ENCODE data around the gene TMEM37. TPM values are rescaled to one million over a fixed set of nuclear protein-coding genes. Genes with fewer than 3 reads are reported as not detected.

Gene TMEM37
- total and polyA plus RNA-seq, 4 donors = 17.6 to 125 (median 37.4) TPM

- no peak for DNase-seq (ENCODE audit: low spot score)
- no peak for TF ChIP-seq YY1 (IDR thresholded peaks at IDR 0.05)
- peak in 1 of 2 donors; percentile 31 for TF ChIP-seq JUND (IDR thresholded peaks at IDR 0.05)
- no peak for TF ChIP-seq GABPA (IDR thresholded peaks at IDR 0.05 in 1 of 2, conservative IDR thresholded peaks at IDR 0.05 in 1 of 2)
- 87% methylated on average over 7 of the region's 7 CpGs for WGBS
- Histone ChIP-seq H3K27me3 (ENCODE audit: control insufficient read depth in 4 of 4, insufficient read depth in 4 of 4, low read length in 3 of 4) (no peaks in the 10 kb centered on the region), H3K9ac (ENCODE audit: low read depth in 1 of 2, low read length in 2 of 2) (no peak overlapping the region), H3K36me3 (ENCODE audit: control insufficient read depth in 4 of 4, insufficient read depth in 3 of 4, low read depth in 1 of 4, low read length in 3 of 4) (peaks cover 0 to 14% (median 8%) of the 10 kb centered on the region in 4 donors), H3K9me3 (ENCODE audit: control insufficient read depth in 4 of 4, low read length in 3 of 4) (no peaks in the 10 kb centered on the region), H3K27ac (ENCODE audit: low read depth in 1 of 2, low read length in 2 of 2) (no peak overlapping the region), H3K4me1 (ENCODE audit: control insufficient read depth in 4 of 4, insufficient read depth in 4 of 4, low read length in 3 of 4) (peaks cover 7 to 14% (median 11%) of the 10 kb centered on the region in 4 donors), H3K4me3 (ENCODE audit: low read depth in 1 of 3, low read length in 3 of 3) (no peak overlapping the region)
Measured at GRCh38 chr2:119442226-119442619, 10.6 kb downstream of the TMEM37 start.

- Histone ChIP-seq H3K9me3 (ENCODE audit: control insufficient read depth in 4 of 4, low read length in 3 of 4) (no peaks in the 10 kb centered on the region), H3K27me3 (ENCODE audit: control insufficient read depth in 4 of 4, insufficient read depth in 4 of 4, low read length in 3 of 4) (no peaks in the 10 kb centered on the region), H3K27ac (ENCODE audit: low read depth in 1 of 2, low read length in 2 of 2) (no peak overlapping the region), H3K9ac (ENCODE audit: low read depth in 1 of 2, low read length in 2 of 2) (no peak overlapping the region), H3K36me3 (ENCODE audit: control insufficient read depth in 4 of 4, insufficient read depth in 3 of 4, low read depth in 1 of 4, low read length in 3 of 4) (peaks cover 0 to 11% (median 8%) of the 10 kb centered on the region in 4 donors), H3K4me1 (ENCODE audit: control insufficient read depth in 4 of 4, insufficient read depth in 4 of 4, low read length in 3 of 4) (peaks cover under 1 to 8% (median 5%) of the 10 kb centered on the region in 4 donors), H3K4me3 (ENCODE audit: low read depth in 1 of 3, low read length in 3 of 3) (no peak overlapping the region)
- TF ChIP-seq RAD21 (IDR thresholded peaks at IDR 0.05) = no peak
- no peak for TF ChIP-seq RXRA (IDR thresholded peaks at IDR 0.05)
- no peak for TF ChIP-seq SP1 (IDR thresholded peaks at IDR 0.05)
- no peak for DNase-seq (ENCODE audit: low spot score)
- WGBS = 87% methylated on average over 11 of the region's 11 CpGs
Measured at GRCh38 chr2:119442850-119443249, 11.2 kb downstream of the TMEM37 start.

GRCh38 chr2:119446037-119446436 lies 14.4 kb downstream of the TMEM37 start:
- DNase-seq (ENCODE audit: low spot score) = no peak
- no peak overlapping the region for H3K9ac ChIP-seq (ENCODE audit: low read depth in 1 of 2, low read length in 2 of 2)
- 80% methylated on average over 9 of the region's 9 CpGs for WGBS
- no peak for TF ChIP-seq RXRA (IDR thresholded peaks at IDR 0.05)
- no peak overlapping the region for H3K27ac ChIP-seq (ENCODE audit: low read depth in 1 of 2, low read length in 2 of 2)
- no peaks in the 10 kb centered on the region for H3K27me3 ChIP-seq (ENCODE audit: control insufficient read depth in 4 of 4, insufficient read depth in 4 of 4, low read length in 3 of 4)
- no peak overlapping the region for H3K4me3 ChIP-seq (ENCODE audit: low read depth in 1 of 3, low read length in 3 of 3)
- H3K4me1 ChIP-seq (ENCODE audit: control insufficient read depth in 4 of 4, insufficient read depth in 4 of 4, low read length in 3 of 4) = no peaks in the 10 kb centered on the region
- no peaks in the 10 kb centered on the region for H3K36me3 ChIP-seq (ENCODE audit: control insufficient read depth in 4 of 4, insufficient read depth in 3 of 4, low read depth in 1 of 4, low read length in 3 of 4)
- no peaks in the 10 kb centered on the region for H3K9me3 ChIP-seq (ENCODE audit: control insufficient read depth in 4 of 4, low read length in 3 of 4)

GRCh38 chr2:119448427-119449141 lies 16.9 kb downstream of the TMEM37 start:
- WGBS = 79% methylated on average over 9 of the region's 9 CpGs
- no peak for TF ChIP-seq TAF1 (conservative IDR thresholded peaks at IDR 0.05)
- no peak for TF ChIP-seq HNF4G (IDR thresholded peaks at IDR 0.05)
- H3K27ac ChIP-seq (ENCODE audit: low read depth in 1 of 2, low read length in 2 of 2) = no peak overlapping the region
- no peaks in the 10 kb centered on the region for H3K4me1 ChIP-seq (ENCODE audit: control insufficient read depth in 4 of 4, insufficient read depth in 4 of 4, low read length in 3 of 4)
- H3K4me3 ChIP-seq (ENCODE audit: low read depth in 1 of 3, low read length in 3 of 3) = no peak overlapping the region
- no peak for DNase-seq (ENCODE audit: low spot score)
- no peak overlapping the region for H3K9ac ChIP-seq (ENCODE audit: low read depth in 1 of 2, low read length in 2 of 2)
- H3K9me3 ChIP-seq (ENCODE audit: control insufficient read depth in 4 of 4, low read length in 3 of 4) = no peaks in the 10 kb centered on the region
- H3K27me3 ChIP-seq (ENCODE audit: control insufficient read depth in 4 of 4, insufficient read depth in 4 of 4, low read length in 3 of 4) = no peaks in the 10 kb centered on the region
- no peaks in the 10 kb centered on the region for H3K36me3 ChIP-seq (ENCODE audit: control insufficient read depth in 4 of 4, insufficient read depth in 3 of 4, low read depth in 1 of 4, low read length in 3 of 4)

GRCh38 chr2:119449521-119449920 lies 17.9 kb downstream of the TMEM37 start:
- 70% methylated on average over 3 of the region's 3 CpGs for WGBS
- no peak for DNase-seq (ENCODE audit: low spot score)
- no peak overlapping the region for H3K27ac ChIP-seq (ENCODE audit: low read depth in 1 of 2, low read length in 2 of 2)
- TF ChIP-seq YY1 (IDR thresholded peaks at IDR 0.05) (no peak), ZBTB33 (IDR thresholded peaks at IDR 0.05) (no peak), NR2F2 (IDR thresholded peaks at IDR 0.05) (no peak)
- H3K9me3 ChIP-seq (ENCODE audit: control insufficient read depth in 4 of 4, low read length in 3 of 4) = no peaks in the 10 kb centered on the region
- no peaks in the 10 kb centered on the region for H3K27me3 ChIP-seq (ENCODE audit: control insufficient read depth in 4 of 4, insufficient read depth in 4 of 4, low read length in 3 of 4)
- H3K36me3 ChIP-seq (ENCODE audit: control insufficient read depth in 4 of 4, insufficient read depth in 3 of 4, low read depth in 1 of 4, low read length in 3 of 4) = no peaks in the 10 kb centered on the region
- no peak overlapping the region for H3K9ac ChIP-seq (ENCODE audit: low read depth in 1 of 2, low read length in 2 of 2)
- H3K4me3 ChIP-seq (ENCODE audit: low read depth in 1 of 3, low read length in 3 of 3) = no peak overlapping the region
- H3K4me1 ChIP-seq (ENCODE audit: control insufficient read depth in 4 of 4, insufficient read depth in 4 of 4, low read length in 3 of 4) = no peaks in the 10 kb centered on the region

Measured in liver (tissue), 9 donors.